Skin epidermis (tissue), 12 donors: ENCODE data around the gene POF1B.
"Not testable (repeated sequence)": the region's sequence is repeated elsewhere in the genome, so short reads cannot be mapped to it uniquely, and the experiment has no call there.

Experiments used
- H3K27ac ChIP-seq, 21 experiments: fragments of 200-600 bp; sonication (generic) in 11 of 21; one replicate each; pipeline ENCODE4 v1.5.0; 2020; ENCODE audit warnings: mild to moderate bottlenecking in 3 of 21, inconsistent platforms in 2 of 21, moderate library complexity in 2 of 21
- H3K4me3 ChIP-seq, 7 experiments: fragments of 200-600 bp; sonication (generic) in 2 of 7; one replicate each; pipeline ENCODE4 v1.5.0; 2020; ENCODE audit warnings: inconsistent platforms in 2 of 7, mild to moderate bottlenecking in 2 of 7, moderate library complexity in 1 of 7

Gene POF1B

DNA sequence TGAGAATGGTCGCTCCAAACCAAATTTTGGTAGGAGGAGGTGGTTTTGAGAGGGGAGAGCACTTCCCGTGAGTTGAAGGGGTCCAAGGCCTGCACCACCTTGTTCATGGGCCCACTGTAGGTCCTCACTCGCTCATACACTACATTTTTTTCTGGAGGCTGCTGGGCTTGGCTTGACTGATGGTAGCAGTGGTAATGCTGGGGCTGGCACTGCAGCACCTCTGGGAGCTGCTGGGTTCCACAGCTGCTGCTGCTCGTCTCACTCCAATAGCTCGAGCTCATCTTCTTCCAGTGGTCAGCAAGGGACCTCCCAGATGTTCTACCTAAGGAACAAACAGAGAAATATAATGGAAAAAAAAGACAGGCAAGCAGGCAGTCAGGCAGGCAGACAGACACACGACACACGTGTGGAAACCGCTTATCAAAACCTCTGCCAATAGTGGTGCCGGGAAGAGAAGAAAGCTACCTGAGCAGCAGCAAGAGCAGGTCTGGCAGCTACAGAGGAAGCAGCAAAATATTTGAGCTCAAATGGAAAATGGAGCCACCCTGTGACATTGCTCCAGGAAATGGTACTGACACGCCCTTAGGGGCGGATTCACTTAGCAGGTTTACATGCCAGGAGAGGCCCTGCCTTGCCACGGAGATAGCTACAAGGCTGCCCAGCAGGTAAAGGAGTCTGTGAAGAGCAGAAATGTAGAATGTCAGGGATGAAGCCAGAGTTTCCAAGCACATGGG is at the start of gene POF1B:
Gene POF1B (minus strand): TSS at position 492 of the 734 bp plus-strand sequence. CDS start 211 bp downstream, at position 281.
- H3K4me3 ChIP-seq, result peak within 1 kb of the TSS in 5 of 7 experiments; percentile 0 to 32 (median 24)
- peak within 1 kb of the TSS in 9 of 21 experiments; percentile 28 to 74 (median 50) for H3K27ac ChIP-seq

DNA sequence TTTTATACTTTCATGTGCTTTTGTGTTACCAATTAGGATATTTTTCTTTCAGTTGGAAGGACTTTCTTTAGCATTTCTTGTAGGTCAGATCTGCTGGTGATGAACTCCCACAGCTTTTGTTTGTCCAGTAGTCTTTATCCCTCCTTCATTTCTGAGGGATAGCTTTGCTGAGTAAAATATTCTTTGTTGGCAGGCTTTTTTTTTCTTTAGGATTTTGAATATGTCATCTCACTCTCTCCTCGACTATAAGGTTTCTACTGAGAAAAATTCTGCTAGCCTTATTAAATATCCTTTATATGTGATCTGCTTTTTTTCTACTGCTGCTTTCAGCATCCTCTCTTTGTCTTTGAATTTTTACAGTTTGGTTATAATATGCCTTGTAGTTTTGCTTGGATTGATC is 49.6 kb upstream of the POF1B start:
- H3K27ac ChIP-seq, result no peak overlapping the region
- H3K4me3 ChIP-seq, result no peak overlapping the region

DNA sequence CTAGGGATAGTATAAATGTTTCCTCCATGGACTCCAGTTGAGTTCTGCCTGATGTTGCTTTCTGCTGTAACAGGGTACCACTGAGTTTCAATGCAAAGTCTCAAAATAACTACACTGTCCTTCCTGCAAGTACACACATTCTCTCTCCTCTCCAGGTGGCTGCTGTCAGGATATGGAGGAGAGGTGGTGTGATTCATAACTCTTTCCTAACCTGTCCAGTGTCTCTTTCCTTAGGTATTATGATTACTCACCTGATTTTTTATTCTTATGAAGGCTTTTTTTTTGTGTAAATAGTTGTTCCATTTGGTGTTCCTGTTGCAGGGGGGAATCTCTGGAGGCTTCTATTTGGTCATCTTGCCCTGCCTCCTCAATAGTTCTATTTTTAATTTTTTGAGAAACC is 39.8 kb upstream of the POF1B start:
- Histone ChIP-seq H3K27ac (no peak overlapping the region), H3K4me3 (no peak overlapping the region)

DNA sequence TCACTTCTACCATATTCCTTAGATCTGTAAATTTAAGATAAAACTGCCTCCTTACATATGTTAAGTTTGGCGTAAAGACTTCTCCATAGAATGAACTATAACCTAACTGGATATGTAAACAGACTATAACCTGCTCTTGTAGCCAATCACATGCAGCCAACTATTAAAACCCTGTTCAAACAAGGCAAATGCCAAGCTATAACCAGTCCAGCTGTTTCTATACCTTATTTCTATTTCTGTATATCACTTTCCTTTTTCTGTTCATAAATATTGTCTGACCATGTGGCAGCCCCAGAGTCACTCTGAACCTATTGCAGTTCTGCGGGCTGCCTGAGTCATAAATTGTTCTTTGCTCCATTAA is 12.4 kb upstream of the POF1B start:
- no peak overlapping the region for H3K4me3 ChIP-seq

GRCh38 chrX:85391185-85391877 is 11.9 kb upstream of the POF1B start:
- H3K4me3 ChIP-seq, result no peak overlapping the region
- no peak overlapping the region for H3K27ac ChIP-seq

More for the DNA sequence above, 12.4 kb upstream of the POF1B start:
- no peak overlapping the region for H3K27ac ChIP-seq

- H3K27ac ChIP-seq, result no peak overlapping the region
- no peak overlapping the region for H3K4me3 ChIP-seq
These were observed 2.1 kb upstream of the POF1B start for GRCh38 chrX:85381602-85382001.

DNA sequence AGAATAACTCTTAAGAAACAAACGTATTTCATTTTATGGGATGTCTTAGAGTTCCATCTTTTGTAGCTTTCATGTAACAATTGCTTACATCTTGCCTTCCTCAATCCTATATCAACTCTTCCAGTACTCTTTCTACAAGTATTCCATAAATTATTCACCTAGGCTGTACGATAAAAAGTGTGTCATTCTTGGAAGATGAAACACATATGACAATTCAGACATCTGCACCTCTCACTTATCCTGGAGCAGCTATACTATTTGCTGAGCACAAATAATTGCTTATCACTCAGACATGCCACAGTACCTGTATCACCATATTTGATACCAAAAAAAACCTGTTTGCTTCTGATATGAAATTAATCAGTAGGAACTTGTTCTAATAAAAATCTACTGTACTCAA is 1.0 kb downstream of the POF1B start:
- peak overlapping the region in 4 of 21 experiments; percentile 28 to 66 (median 39) for H3K27ac ChIP-seq
- H3K4me3 ChIP-seq, result peak overlapping the region in 5 of 7 experiments; percentile 0 to 32 (median 24)

- peak overlapping the region in 1 of 7 experiments; percentile 9 for H3K4me3 ChIP-seq
- H3K27ac ChIP-seq, result peak overlapping the region in 1 of 21 experiments; percentile 17
These were observed 4.1 kb downstream of the POF1B start for GRCh38 chrX:85375333-85375738.

DNA sequence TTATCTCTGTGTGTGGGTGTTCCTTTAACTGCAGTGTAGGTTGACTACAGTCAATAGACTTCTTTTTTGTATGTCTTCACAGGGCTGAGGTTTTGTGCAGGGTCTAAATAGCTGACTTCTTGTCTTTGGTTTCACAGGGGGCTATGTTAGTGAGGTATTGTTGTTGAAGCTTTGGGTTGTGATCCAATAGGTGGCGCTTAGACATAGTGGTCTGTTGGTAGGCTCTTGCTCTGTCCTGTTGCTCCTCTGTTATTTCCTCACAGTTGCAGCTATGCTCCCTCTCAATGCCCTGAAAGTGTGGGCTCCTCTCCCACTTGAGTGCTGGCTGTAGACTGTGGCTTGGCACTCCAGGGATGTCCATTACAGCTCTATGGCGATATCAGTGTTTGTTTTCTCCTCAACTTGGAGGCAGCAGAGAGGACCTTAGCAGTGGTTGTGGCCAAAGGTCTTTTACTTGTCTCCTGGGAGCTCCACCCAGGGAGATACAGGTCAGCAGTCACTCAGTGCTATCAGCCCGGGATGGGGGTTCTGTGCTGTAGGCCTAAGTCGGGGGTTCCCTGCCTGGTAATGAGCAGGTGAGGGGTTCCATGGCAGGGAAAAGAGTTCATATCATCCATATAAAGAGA is 14.0 kb downstream of the POF1B start:
- Histone ChIP-seq H3K27ac (no peak overlapping the region), H3K4me3 (no peak overlapping the region)

GRCh38 chrX:85359051-85359450 is 20.4 kb downstream of the POF1B start:
- Histone ChIP-seq H3K27ac (no peak overlapping the region), H3K4me3 (no peak overlapping the region)

DNA sequence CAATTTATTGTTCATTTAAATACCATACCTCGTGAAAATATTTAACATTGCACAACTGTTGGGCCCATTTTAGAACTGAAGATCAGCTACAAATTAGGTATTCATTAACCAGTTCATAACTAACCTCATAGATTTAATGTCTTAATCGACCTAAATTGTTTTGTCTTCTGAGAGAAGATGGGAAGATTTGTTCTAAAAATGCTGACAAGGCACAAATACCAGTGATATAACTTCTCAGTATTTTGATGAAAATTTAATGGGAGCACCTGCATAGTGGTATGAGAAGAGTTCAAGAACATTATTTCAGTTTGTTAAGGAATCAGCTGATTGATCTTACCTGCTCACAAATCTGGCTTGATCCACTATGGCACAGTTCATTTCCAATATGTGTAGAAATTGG is 33.9 kb downstream of the POF1B start:
- Histone ChIP-seq H3K27ac (no peak overlapping the region), H3K4me3 (no peak overlapping the region)

DNA sequence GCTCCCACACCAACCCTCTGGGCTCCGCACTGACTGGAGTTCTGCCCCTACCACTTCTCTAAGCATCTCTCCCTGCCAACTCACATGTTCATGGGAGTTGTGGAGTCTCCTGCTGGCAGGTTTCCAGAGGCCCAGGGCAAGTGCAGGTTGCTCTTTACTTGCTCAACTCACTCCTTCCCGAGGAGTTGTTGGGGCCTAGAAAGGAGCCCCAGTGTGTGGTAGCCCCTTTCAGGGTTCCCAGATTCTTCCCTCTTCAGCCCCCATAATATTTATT is 52.5 kb downstream of the POF1B start:
- H3K27ac ChIP-seq, result no peak overlapping the region
- no peak overlapping the region for H3K4me3 ChIP-seq

DNA sequence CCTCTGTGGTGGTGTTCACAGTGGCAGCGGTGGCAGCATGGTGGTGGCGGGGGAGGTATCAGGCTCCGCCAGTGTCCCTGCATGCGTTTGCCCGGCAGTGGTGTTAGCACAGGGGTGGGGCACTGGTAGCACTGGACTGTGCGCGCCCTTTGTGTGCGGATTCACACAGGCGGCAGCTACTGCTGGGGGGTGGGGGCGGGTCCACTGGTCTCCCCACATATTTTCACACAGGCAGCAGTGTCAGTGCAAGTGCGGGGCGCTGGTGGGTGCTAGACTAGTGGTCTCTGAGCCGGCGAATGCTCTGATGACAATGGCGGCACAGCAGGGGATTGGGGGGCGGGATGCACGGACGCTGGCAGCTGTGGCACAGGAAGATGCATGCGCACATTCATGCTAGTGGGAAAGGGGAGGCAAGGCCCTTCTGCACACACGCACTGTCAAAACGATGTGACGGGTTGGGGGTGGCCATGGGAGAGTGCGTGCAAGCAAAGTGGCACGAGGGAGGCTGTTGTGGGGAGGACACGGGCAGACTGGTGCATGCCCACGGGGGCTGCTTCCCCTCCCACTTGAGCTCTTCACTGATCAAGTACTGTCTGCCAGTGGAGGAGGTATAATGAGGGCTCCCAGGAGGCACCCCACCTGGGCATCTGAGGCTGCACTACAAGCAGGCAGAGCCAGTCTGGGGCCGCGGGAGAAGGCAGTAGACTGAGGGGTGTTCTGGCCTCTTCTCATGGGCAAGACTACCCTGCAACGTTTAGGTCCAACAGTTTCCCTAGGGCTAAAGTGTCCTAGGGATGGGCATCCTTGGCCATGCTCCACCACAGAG is 53.0 kb downstream of the POF1B start:
- H3K27ac ChIP-seq, result no peak overlapping the region
- no peak overlapping the region for H3K4me3 ChIP-seq

DNA sequence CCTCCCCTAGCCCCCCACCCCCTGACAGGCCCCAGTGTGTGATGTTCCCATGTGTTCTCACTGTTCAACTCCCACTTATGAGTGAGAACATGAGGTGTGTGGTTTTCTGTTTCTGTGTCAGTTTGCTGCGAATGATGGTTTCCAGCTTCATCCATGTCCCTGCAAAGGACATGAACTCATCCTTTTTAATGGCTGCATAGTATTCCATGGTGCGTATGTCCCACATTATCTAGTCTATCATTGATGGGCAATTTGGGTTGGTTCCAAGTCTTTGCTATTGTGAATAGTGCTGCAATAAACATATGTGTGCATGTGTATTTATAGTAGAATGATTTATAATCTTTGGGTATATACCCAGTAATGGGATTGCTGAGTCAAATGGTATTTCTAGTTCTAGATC is 68.1 kb downstream of the POF1B start:
- H3K4me3 ChIP-seq, H3K27ac ChIP-seq: not testable (repeated sequence)

- H3K27ac ChIP-seq, result no peak overlapping the region
These were observed 69.7 kb downstream of the POF1B start for GRCh38 chrX:85309717-85310116.

DNA sequence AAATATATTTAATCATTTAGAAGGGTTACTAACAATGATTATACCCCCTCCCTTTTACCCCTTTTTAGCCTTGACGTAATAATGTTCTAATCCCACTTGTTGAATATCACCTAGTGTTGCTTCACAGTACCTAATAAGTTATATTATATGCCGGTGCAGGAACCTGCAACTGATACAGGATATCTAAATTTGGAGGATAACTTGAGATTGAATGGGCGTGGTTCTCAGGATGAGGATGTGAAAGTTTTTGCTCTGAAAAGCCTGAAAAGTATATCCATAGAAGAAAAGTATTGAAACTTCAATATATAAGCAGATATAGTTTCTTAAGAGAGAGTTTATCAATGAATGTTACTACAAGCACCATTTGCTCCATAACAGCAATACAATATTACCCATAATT is 75.9 kb downstream of the POF1B start:
- Histone ChIP-seq H3K4me3 (no peak overlapping the region), H3K27ac (no peak overlapping the region)

More at GRCh38 chrX:85309717-85310116, 69.7 kb downstream of the POF1B start:
- H3K4me3 ChIP-seq, result no peak overlapping the region

- Histone ChIP-seq H3K4me3 (no peak overlapping the region), H3K27ac (no peak overlapping the region)
These were observed 90.3 kb downstream of the POF1B start for GRCh38 chrX:85288992-85289723.

- H3K4me3 ChIP-seq, result not testable (repeated sequence)
These were observed 94.2 kb downstream of the POF1B start for GRCh38 chrX:85285286-85285685.

DNA sequence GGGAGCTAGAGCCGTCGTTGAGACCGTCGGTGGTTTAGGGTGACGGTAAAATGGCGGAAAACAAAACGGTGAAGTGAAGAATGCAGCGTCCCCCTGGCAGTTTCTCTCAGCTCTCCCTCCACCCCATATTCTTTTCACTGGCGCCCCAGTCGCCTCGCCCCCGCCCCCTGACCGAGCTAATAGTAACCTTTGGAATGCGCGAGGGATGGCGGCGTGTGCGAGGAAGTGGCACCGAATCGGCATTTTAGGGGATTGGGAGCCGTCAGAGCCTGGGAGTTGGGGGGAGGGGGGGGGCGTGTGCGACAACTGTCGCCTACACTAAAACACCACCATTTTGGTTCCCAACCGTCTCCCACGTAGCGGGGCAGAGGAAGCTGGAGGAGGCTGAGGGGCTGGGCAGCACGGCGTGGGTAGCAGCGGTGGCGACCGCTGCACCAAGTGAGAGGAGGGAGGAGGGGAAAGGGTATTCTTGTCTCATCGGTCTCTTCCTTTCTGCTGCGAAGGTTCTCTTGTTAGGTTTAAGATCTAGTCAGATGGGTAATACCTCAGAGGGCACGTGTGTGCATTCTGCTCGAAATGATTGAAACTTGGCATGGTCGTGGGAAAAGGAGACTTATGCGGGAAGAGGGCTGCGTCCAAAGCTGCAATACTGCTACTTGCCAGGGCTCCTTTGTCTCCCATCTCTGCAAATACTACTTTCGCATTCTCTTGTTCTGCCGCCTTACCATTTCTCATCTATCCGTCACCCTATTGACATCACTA is 134.8 kb downstream of the POF1B start:
- Histone ChIP-seq H3K27ac (peak overlapping the region in 6 of 21 experiments; percentile 17 to 65 (median 45)), H3K4me3 (peak overlapping the region; percentile 30 to 57 (median 43))

More at GRCh38 chrX:85285286-85285685, 94.2 kb downstream of the POF1B start:
- not testable (repeated sequence) for H3K27ac ChIP-seq
